Osteoblast (primary cell): ENCODE measurements around the gene GCNT1. TPM values are rescaled to one million over a fixed set of nuclear protein-coding genes. Genes with fewer than 3 reads are reported as not detected.
"Not testable (repeated sequence)": the region's sequence is repeated elsewhere in the genome, so short reads cannot be mapped to it uniquely, and the experiment has no call there.

Experiments
- DNase-seq: peaks from one replicate; pipeline ENCODE4 v3.0.0; 2011; ENCODE audit warnings: low spot score, mixed read lengths; ENCODE audit not compliant: insufficient read length; ENCODE audit errors: missing footprints
- H2AFZ ChIP-seq: 2 replicates; pipeline ENCODE4 v1.6.0; 2011; ENCODE audit warnings: mild to moderate bottlenecking, low read length
- H3K27ac ChIP-seq: 2 replicates; pipeline ENCODE4 v1.5.1; 2011; ENCODE audit warnings: mild to moderate bottlenecking, low read depth, low read length, moderate library complexity
- H3K27me3 ChIP-seq: 2 replicates; pipeline ENCODE4 v1.6.0; 2012; ENCODE audit warnings: mild to moderate bottlenecking, control low read depth, inconsistent platforms, low read length, moderate library complexity; ENCODE audit not compliant: insufficient read depth
- H3K36me3 ChIP-seq: 2 replicates; pipeline ENCODE4 v1.5.1; 2011; ENCODE audit warnings: mild to moderate bottlenecking, low read length, control low read depth, moderate library complexity; ENCODE audit not compliant: insufficient read depth
- H3K4me1 ChIP-seq: 2 replicates; pipeline ENCODE4 v1.5.1; 2011; ENCODE audit warnings: mild to moderate bottlenecking, low read length, control low read depth, moderate library complexity; ENCODE audit not compliant: insufficient read depth
- H3K4me2 ChIP-seq: 2 replicates; pipeline ENCODE4 v1.6.0; 2011; ENCODE audit warnings: mild to moderate bottlenecking, low read length; ENCODE audit not compliant: insufficient read depth
- H3K4me3 ChIP-seq: fragments of 200-600 bp; sonication (generic); 3 replicates; pipeline ENCODE4 v1.5.1; 2012; ENCODE audit warnings: mild to moderate bottlenecking, low read length, inconsistent platforms; ENCODE audit not compliant: insufficient read depth
- H3K79me2 ChIP-seq: 2 replicates; pipeline ENCODE4 v1.6.0; 2012; ENCODE audit warnings: mild to moderate bottlenecking, low read length, control low read depth, inconsistent platforms; ENCODE audit not compliant: insufficient read depth
- H3K9me3 ChIP-seq: 2 replicates; pipeline ENCODE4 v1.5.1; 2011; ENCODE audit warnings: low read depth, low read length, control low read depth
- H4K20me1 ChIP-seq: 2 replicates; pipeline ENCODE4 v1.6.0; 2012; ENCODE audit warnings: mild to moderate bottlenecking, low read length, control low read depth; ENCODE audit not compliant: insufficient read depth
- CTCF ChIP-seq: IDR thresholded peaks from 2 replicates; pipeline ENCODE4 v1.5.1; 2011; ENCODE audit warnings: mild to moderate bottlenecking, low read depth, low read length, moderate library complexity; ENCODE audit errors: extremely low read depth
- total RNA-seq: library from RNA; depleted of rRNA; stranded (reverse); fragments of >200 nt; gene quantifications from 2 replicates; pipeline ENCODE4 v1.2.3, GENCODE V29; 2012

The GCNT1 gene
- total RNA-seq, 1 donor: 109 TPM

GRCh38 chr9:76521244-76521681 lies 62.3 kb downstream of the GCNT1 start:
- no peaks in the 10 kb centered on the region for H3K9me3 ChIP-seq
- H3K27ac ChIP-seq: no peak overlapping the region
- H3K4me3 ChIP-seq: no peak overlapping the region
- peaks cover 26% of the 10 kb centered on the region for H3K36me3 ChIP-seq
- no peaks in the 10 kb centered on the region for H3K79me2 ChIP-seq
- H3K4me1 ChIP-seq: peaks cover 6% of the 10 kb centered on the region
- no peaks in the 10 kb centered on the region for H4K20me1 ChIP-seq
- TF ChIP-seq CTCF: no peak
- no peak overlapping the region for H2AFZ ChIP-seq
- H3K4me2 ChIP-seq: no peak overlapping the region
- no peaks in the 10 kb centered on the region for H3K27me3 ChIP-seq
- DNase-seq: no peak

DNA sequence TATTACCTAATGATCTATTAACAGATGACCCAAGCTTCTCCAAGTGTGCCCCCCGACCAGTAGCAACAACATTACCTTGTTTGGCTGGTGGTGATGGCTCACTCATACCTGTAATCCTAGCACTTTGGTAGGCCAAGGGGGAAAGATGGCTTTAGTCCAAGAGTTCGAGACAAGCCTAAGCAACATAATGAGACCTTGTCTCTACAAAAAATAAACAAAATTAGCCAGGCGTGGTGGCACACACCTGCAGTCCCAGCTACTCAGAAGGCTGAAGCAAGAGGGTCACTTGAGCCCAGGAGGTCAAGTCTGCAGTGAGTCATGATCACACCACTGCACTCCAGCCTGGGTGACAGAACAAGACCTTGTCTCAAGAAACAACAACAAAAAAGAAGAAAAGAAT lies 62.9 kb downstream of the GCNT1 start:
- H3K4me1 ChIP-seq: peaks cover 6% of the 10 kb centered on the region
- H3K27ac ChIP-seq: no peak overlapping the region
- H3K4me3 ChIP-seq: no peak overlapping the region
- no peak overlapping the region for H2AFZ ChIP-seq
- no peak for DNase-seq
- H3K79me2 ChIP-seq: no peaks in the 10 kb centered on the region
- no peaks in the 10 kb centered on the region for H3K9me3 ChIP-seq
- TF ChIP-seq CTCF: no peak
- no peaks in the 10 kb centered on the region for H3K27me3 ChIP-seq
- no peaks in the 10 kb centered on the region for H4K20me1 ChIP-seq
- H3K36me3 ChIP-seq: peaks cover 24% of the 10 kb centered on the region
- H3K4me2 ChIP-seq: no peak overlapping the region

DNA sequence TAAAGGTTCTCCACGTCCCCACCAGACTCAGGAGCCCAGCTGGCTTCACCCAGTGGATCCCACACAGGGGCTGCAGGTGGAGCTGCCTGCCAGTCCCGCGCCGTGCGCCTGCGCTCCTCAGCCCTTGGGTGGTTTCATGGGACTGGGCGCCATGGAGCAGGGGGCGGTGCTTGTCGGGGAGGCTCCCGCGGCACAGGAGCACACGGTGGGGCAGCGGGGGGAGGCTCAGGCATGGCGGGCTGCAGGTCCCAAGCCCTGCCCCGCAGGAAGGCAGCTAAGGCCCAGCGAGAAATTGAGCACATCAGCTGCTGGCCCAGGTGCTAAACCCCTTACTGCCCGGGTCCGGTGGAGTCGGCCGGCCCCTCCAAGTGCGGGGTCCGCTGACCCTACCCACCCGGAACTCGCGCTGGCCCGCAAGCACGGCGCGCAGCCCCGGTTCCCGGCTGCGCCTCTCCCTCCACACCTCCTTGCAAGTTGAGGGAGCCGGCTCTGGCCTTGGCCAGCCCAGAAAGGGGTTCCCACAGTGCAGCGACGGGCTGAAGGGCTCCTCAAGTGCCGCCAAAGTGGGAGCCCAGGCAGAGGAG lies 64.7 kb downstream of the GCNT1 start:
- H3K4me2 ChIP-seq, H3K4me3 ChIP-seq, H3K36me3 ChIP-seq, H3K4me1 ChIP-seq, H3K27ac ChIP-seq, H3K27me3 ChIP-seq, H3K79me2 ChIP-seq, H2AFZ ChIP-seq, H4K20me1 ChIP-seq, H3K9me3 ChIP-seq, DNase-seq: not testable (repeated sequence)

DNA sequence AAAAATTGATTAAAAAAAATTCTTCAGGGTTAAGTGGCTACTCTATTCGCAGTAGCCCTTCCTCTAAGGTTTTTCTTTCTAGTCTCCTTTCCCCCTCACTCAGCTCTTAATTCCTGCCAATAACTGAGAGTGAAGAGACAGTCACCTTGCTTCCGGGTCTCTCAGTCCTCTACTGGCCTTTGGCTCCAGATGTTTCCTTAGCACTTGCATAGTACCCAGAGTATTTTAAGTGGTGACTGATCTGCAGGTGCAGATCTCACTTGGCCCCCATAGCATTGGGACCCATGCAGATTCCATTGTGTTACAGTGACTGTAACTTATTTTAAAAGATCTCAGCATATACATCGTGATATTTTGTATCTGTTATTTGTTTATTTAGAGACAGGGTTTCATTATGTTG lies 66.2 kb downstream of the GCNT1 start:
- Histone ChIP-seq H3K27ac (no peak overlapping the region), H3K9me3 (no peaks in the 10 kb centered on the region), H3K79me2 (no peaks in the 10 kb centered on the region), H3K4me2 (no peak overlapping the region), H3K27me3 (no peaks in the 10 kb centered on the region), H4K20me1 (no peaks in the 10 kb centered on the region), H2AFZ (no peak overlapping the region), H3K4me3 (no peak overlapping the region), H3K4me1 (peaks cover 7% of the 10 kb centered on the region), H3K36me3 (peaks cover 10% of the 10 kb centered on the region)
- no peak for TF ChIP-seq CTCF
- DNase-seq: no peak
